DMS53 treated with DMSO at 0.1 percent for 48 hours (cell line): ENCODE data around the gene CAPN13.

Source experiments
- DNase-seq: peaks from one replicate; lab custom pipeline; 2025; ENCODE audit not compliant: unreplicated experiment; lab: John Stamatoyannopoulos, UW

The CAPN13 gene

GRCh38 chr2:30789670-30790210, 17.5 kb downstream of the CAPN13 start:
- no peak for DNase-seq

- no peak for DNase-seq
Measured at GRCh38 chr2:30786923-30787685, 20.1 kb downstream of the CAPN13 start.

DNA sequence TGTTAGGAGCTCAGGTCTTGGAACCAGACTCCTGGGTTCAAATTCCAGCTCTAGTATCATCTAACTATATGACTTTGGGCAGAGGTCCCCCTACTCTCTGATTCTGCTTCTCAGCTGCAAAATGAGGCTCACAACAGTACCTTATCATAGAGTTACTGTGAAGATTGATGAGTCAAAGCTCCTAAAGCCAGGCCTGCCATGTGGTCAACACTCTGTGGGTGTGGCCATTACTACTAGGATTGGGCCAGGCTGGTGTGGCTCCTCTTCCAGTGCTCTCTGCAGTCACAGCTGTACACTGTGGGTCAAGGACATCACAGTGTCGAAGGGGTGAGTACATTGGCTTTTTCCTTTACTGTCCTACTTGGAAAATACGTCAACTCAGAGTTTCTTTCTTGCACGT, 22.6 kb downstream of the CAPN13 start:
- no peak for DNase-seq

DNA sequence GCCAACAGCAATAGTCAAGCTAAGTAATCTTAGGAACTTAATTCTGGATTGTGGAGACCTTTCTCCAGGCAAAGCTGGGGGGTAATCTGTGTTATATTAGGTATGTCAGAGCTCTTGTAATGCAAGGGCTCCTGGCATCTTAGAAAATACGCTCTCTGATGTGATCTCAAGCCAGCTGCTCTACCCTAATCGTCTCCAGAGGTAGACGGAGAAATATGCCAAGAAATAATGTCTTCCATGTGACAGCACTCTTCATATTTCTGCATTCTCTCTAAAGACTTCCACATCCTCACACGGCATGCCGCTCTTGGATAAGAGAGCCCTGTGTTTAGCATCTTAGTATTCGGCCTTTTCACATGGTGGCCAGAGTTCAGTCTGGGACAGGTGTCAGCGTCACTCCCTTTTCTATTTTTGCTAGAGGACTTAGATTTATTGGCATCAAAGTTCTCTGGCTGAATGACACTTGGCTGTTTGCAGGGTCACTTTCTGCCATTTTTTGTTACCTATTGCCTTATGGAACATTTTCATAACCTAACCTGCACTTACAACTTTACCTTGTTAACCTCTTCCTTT, 25.2 kb downstream of the CAPN13 start:
- DNase-seq = no peak

GRCh38 chr2:30781451-30781850, 25.8 kb downstream of the CAPN13 start:
- DNase-seq = no peak

GRCh38 chr2:30780776-30781330, 26.4 kb downstream of the CAPN13 start:
- DNase-seq = no peak

GRCh38 chr2:30778611-30779010, 28.6 kb downstream of the CAPN13 start:
- no peak for DNase-seq

DNA sequence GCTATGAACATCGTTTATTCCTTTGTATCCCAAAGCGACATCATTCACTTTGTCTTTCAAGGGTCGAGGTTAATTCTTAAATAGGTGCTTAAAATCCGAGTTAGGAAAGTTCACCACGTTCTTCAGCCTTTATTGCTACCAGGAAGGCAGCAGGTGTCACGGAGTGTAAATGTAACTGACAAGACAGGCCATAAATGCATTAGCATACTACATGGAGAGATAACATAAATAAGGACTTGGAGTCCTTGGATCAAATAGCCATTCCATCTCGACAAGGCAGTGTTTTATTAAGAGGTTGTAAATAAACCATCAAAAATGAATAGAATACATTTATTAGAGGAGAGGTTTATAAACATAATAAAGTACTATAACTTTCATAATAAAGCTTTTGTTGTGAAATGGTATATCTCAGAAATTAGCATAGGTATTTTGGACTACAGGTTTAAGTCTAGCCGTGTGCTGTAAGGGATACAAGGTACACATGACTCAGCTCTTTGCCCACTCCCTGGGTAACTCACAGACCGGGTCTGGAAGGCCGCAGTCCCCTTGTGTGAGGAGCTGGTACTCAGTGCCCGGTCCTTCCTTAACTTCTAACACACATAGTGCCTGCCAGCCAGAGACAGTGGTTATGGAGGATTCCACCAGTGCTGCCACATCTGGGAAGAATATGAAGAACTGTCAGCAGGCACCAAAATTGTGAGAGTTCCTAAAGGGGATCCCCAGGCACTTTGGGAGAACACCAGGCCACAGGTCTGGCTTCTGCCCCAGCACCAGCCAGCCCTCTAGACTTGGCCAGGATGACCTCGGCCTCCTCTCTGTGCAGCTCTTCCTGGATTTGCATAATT, 29.4 kb downstream of the CAPN13 start:
- no peak for DNase-seq

GRCh38 chr2:30776831-30777635, 30.2 kb downstream of the CAPN13 start:
- DNase-seq = no peak

- no peak for DNase-seq
Measured at GRCh38 chr2:30775833-30776232, 31.4 kb downstream of the CAPN13 start.

DNA sequence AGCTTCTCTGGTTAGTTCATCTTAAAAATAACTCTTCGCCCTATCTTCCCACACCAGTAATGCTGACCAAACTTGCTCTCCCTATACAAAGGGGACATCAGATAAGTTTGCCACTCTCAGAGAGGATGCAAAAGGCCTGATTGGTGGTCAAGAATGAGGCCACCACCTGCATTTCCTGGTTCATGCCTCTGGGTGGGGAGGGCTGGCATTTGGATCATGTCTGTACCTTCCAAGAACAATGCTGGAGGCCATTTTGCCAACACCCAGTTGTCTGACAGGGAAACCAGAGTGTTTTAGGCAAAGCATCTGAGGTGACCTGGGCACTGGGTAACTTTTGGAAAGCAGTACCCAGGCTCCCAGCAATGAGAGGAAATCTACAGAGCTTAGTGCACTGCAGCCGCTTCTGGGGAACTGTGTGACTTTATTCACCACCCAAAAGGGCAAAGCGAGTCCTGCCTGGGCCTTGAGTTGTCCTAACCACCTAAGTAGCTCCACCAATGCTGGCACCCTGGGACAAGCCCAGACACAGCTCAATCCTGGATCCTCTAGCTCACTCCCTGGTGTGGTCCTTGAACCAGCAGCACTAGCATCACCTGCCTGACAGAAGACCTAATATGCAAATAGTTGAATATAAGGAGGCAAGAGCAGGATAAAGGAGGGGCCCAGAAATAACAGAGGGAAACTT, 35.1 kb downstream of the CAPN13 start:
- DNase-seq = no peak

GRCh38 chr2:30770816-30771576, 36.2 kb downstream of the CAPN13 start:
- DNase-seq = no peak

DNA sequence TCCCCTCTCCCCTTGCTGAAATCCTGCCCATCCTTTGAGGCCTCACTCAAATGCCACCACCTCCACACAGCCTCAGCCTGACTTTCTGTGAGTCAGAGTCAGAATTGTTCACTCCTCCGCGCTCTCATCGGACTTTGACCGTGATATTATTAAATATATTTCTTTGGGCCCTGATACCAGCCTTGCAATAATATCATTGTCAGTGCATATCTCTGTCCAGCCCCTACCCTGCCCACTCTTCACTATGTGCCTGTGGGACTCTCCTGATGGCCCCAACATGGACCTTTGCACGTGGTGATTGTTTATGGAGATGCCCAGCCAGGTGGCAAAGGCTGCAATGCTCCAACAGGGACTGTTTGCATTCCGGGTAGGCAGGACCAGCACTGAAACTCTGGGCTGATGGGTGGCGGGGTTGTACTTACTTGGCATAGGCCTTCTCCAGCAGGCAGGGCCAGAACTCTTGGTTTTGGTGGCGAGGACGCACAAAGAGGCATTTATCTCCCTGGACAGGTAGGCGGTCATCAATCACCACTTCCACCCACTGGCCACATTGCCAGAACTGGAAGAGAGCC, 37.3 kb downstream of the CAPN13 start:
- no peak for DNase-seq

DNA sequence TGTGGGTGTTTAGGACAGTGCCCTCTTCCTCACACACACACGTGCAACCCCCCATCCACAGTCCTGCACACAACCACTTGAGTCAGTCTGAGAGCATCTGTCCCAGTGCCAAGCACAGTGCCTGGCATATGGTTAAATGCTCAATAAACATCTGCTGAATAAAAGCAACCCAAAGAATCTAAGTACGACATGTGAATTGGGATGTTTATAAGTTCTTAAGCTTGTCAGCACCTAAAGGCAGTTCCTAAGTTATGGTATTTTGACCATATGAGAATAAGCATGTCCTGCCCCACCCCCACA, 37.8 kb downstream of the CAPN13 start:
- DNase-seq = no peak

DNA sequence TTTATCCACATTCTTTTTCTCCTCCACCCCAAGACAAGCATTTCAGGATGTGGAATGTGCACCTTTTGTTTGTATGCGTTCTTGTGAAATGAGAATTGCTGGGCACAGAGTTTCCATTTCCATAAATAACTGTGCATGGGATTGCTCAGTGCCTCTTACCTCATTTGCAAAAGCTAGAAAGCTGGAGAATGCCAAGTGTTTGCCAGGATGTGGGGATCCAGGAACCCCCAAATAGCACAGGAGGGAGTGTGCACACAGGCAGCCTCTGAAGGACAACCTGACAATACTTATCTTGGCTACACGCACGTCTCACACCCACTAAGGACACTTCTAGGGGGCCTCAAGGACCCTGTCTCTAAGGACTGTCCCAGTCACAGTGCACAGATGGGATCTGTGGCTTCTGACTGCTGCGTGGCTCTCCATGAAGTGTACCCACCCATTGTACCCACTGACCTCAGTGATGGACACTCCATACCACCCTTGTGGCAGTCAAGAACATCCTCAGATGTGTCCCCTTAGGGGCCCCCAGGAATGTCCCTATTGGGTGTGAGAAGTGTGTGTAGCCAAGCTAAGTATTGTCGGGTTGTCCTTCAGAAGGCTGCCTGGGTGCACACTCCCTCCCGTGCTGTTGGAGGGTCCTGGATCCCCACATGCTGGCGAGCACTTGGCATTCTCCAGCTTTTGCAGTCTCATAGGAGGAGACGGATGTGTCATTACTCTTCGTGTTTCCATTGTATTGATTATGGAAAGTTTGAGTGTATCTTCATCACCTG, 38.4 kb downstream of the CAPN13 start:
- no peak for DNase-seq

GRCh38 chr2:30768036-30768686, 39.1 kb downstream of the CAPN13 start:
- DNase-seq = no peak

- no peak for DNase-seq
Measured at GRCh38 chr2:30766666-30767065, 40.6 kb downstream of the CAPN13 start.
